ENCODE results near the gene TMEM132A.

DNA sequence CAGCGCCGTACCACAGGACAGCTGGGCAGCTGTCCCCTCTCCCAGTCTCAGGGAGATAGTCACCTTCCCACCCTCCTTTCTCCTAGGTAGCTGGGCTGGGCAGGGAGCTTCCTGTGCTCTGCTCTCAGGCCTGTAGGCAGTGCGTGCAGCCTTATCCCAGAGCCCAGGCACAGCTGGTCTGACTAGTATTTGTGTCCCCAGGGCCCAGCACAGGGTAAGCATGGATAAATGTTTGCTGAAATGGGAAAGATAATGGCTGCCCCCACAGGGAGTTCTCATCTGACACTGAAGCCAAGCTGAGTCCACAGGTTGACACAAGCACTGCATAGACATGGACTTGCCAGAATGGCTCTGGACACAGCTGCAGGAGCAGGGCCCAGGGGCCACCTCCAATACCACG lies 18.0 kb downstream of the TMEM132A start:
- no peak for TF ChIP-seq CTCF (IDR thresholded peaks at IDR 0.05)
- TF ChIP-seq EZH2 (IDR thresholded peaks at IDR 0.05) = no peak
- TF ChIP-seq EZH2phosphoT487 (IDR thresholded peaks at IDR 0.05) = no peak
